Measurements from ENCODE around the gene KLHL24. TPM values are rescaled to one million over a fixed set of nuclear protein-coding genes. Genes with fewer than 3 reads are reported as not detected.

The KLHL24 gene
- total RNA-seq, 1 experiment from 2014 or later: 17.7 TPM

DNA sequence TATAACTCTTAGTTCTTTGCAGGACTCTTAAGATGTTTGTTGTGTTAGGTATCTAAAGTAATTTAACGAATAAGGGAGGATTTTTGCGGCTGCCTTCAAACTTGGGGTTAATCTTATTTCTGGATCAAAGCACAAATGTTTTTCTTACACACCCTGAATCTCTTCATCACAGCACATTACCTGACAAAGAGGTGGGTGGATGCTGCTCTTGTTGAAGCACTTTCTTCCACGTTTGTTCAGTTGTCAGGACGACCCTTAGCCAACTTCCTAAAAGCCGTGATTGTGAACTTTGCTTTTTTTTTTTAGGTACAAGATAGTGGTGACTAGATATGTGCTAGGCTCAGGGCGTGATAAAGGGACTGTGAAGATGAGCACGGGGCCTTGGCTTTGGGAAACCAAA lies 98.1 kb downstream of the KLHL24 start:
- no peak overlapping the region for H3K4me3 Mint-ChIP-seq
- H3K27me3 Mint-ChIP-seq (ENCODE audit: low read depth): no peaks in the 10 kb centered on the region
- Histone ChIP-seq H3K56ac (ENCODE audit: insufficient read length, low read depth, low read length) (no peak overlapping the region), H2BK5ac (ENCODE audit: insufficient read length, low read length) (no peak overlapping the region), H2AK5ac (ENCODE audit: insufficient read length, low read length) (no peak overlapping the region), H2BK120ac (ENCODE audit: low read depth, low read length, poor library complexity, severe bottlenecking) (no peak overlapping the region), H3K4me1 (ENCODE audit: insufficient read depth, low read length) (no peaks in the 10 kb centered on the region), H3K14ac (ENCODE audit: insufficient read depth, low read length) (no peak overlapping the region), H3K4ac (ENCODE audit: low read depth, low read length) (no peak overlapping the region), H4K20me1 (ENCODE audit: control insufficient read depth, insufficient read depth, insufficient read length) (no peaks in the 10 kb centered on the region), H3K79me1 (ENCODE audit: insufficient read depth, low read depth, low read length, poor library complexity, severe bottlenecking) (no peaks in the 10 kb centered on the region), H4K5ac (ENCODE audit: insufficient read length, low read depth, low read length) (no peak overlapping the region), H3K23ac (ENCODE audit: insufficient read length, low read depth, low read length) (no peak overlapping the region), H3K18ac (ENCODE audit: insufficient read length, low read depth, low read length) (no peak overlapping the region), H3K79me2 (ENCODE audit: insufficient read depth, low read length) (no peaks in the 10 kb centered on the region), H3K9ac (ENCODE audit: extremely low read depth, insufficient read length, low read length) (no peak overlapping the region), H3K23me2 (ENCODE audit: insufficient read length, low read depth, low read length, poor library complexity, severe bottlenecking) (no peaks in the 10 kb centered on the region), H3K4me2 (ENCODE audit: insufficient read depth, insufficient read length, low read length) (no peak overlapping the region), H4K91ac (ENCODE audit: insufficient read length, low read depth, low read length) (no peak overlapping the region), H2AFZ (ENCODE audit: low read length) (no peak overlapping the region), H3K27ac (ENCODE audit: insufficient read length, low read depth, low read length) (no peak overlapping the region), H2BK20ac (ENCODE audit: low read depth, low read length, poor library complexity, severe bottlenecking) (no peak overlapping the region), H2BK15ac (ENCODE audit: low read depth, low read length) (no peak overlapping the region), H4K8ac (replicated peaks; ENCODE audit: insufficient read length, low read depth, low read length) (no peak overlapping the region), H3K27me3 (ENCODE audit: insufficient read depth, low read length) (no peaks in the 10 kb centered on the region), H3T11ph (ENCODE audit: low read length) (no peak overlapping the region), H3K9me3 (ENCODE audit: control insufficient read depth, low read depth, low read length) (no peaks in the 10 kb centered on the region), H2BK12ac (ENCODE audit: insufficient read length, low read depth, low read length) (no peak overlapping the region)
- H3K4me1 Mint-ChIP-seq: no peaks in the 10 kb centered on the region
- peaks cover 50 to 86% (median 84%) of the 10 kb centered on the region in 3 experiments for H3K36me3 Mint-ChIP-seq (ENCODE audit: insufficient read depth in 1 of 3, low read depth in 3 of 3)
- WGBS (ENCODE audit: extremely low coverage, insufficient read length, low lambda C conversion rate): no CpG with 5 or more reads among the region's 7 CpGs
- no peaks in the 10 kb centered on the region for H3K9me3 Mint-ChIP-seq
- no peak for DNase-seq
- no peak overlapping the region; a peak in 1 of 7 replicates for H3K27ac Mint-ChIP-seq
- TF ChIP-seq, protein P1, sequence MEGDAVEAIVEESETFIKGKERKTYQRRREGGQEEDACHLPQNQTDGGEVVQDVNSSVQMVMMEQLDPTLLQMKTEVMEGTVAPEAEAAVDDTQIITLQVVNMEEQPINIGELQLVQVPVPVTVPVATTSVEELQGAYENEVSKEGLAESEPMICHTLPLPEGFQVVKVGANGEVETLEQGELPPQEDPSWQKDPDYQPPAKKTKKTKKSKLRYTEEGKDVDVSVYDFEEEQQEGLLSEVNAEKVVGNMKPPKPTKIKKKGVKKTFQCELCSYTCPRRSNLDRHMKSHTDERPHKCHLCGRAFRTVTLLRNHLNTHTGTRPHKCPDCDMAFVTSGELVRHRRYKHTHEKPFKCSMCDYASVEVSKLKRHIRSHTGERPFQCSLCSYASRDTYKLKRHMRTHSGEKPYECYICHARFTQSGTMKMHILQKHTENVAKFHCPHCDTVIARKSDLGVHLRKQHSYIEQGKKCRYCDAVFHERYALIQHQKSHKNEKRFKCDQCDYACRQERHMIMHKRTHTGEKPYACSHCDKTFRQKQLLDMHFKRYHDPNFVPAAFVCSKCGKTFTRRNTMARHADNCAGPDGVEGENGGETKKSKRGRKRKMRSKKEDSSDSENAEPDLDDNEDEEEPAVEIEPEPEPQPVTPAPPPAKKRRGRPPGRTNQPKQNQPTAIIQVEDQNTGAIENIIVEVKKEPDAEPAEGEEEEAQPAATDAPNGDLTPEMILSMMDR (conservative IDR thresholded peaks at IDR 0.05): no peak

Other genes with a start within 250 kb of the KLHL24 start
- 5.5 and 6.4 TPM in 2 replicates for gene MCF2L2, start 207.0 kb upstream of the KLHL24 start, total RNA-seq (2021)
- not detected in 2 replicates for gene KLHL6, start 79.9 kb upstream of the KLHL24 start, total RNA-seq (2021)
- 37.7 and 40.3 TPM in 2 replicates for gene YEATS2, start 62.2 kb downstream of the KLHL24 start, total RNA-seq (2021)
- 5.6 and 7.1 TPM in 2 replicates for gene MAP6D1, start 190.0 kb downstream of the KLHL24 start, total RNA-seq (2021)
- 94.5 and 95.5 TPM in 2 replicates for gene PARL, start 249.3 kb downstream of the KLHL24 start, total RNA-seq (2021)

Measured in H9 (cell line).